IPS DF 4.7 (cell line): ENCODE measurements around the gene RPL7A.

Experiments
- DNase-seq: peaks from one replicate; pipeline ENCODE4 v3.0.0-alpha.2; 2013; ENCODE audit warnings: low spot score; ENCODE audit errors: extremely low read depth

Gene RPL7A

GRCh38 chr9:133347515-133347984, 468 bp upstream of the RPL7A start:
- no peak for DNase-seq

DNA sequence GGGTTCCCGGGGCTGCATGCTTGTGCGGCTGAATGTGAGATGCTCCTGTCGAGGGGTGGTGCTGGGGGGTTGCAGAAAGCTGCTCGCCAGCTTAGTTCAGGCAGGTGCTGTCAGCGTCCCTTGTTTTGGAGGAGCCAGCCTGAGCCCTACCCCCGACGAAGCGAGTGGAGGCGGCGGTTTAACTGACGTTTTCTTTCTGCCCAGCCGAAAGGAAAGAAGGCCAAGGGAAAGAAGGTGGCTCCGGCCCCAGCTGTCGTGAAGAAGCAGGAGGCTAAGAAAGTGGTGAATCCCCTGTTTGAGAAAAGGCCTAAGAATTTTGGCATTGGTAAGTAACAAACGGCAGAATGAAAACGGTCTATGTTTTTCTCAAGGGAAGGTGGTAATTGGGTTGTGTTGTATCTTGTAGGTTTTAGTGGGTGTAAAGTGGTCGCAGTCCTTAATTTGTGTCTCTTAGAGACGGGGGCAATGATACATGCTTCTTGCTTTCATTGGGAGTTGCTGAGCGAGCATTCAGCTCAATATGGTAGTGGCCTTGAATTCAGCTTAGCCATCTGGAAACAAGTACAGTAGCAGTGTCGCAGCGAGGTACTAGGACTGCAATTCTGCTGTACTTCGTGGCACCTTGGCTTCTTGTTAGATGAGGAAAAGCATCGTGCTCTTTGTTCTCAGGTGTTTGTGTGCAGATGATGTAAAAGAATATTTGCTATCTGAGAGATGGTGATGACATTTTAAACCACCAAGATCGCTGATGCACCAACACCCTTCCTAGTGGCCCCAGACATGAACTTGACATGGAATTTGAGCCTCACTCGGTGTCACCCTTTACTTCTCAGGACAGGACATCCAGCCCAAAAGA, 928 bp downstream of the RPL7A start:
- no peak for DNase-seq

DNA sequence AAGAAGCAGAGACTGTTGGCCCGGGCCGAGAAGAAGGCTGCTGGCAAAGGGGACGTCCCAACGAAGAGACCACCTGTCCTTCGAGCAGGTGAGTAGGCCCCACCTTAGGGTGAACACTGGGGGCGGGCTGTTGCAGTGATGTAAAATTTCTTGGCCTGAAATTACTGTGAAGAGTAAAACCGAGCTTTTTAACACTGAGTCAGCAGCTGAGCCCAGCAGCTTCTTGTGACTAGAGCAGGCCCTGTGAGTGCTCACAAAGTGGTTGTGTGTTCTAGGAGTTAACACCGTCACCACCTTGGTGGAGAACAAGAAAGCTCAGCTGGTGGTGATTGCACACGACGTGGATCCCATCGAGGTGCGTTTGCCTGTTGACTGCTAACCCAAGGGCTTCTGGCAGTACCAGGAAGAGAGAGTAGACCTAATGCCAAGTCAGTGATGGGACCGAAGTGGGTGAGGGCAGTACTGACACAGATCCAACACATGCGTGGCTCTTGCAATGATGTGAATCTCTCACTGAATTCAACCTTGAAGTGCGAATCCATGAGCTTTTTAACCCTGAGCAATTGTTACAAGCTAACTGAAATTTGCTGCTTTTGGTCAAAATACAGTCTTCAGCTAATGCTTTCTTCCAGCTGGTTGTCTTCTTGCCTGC, 2.1 kb downstream of the RPL7A start:
- DNase-seq = no peak

DNA sequence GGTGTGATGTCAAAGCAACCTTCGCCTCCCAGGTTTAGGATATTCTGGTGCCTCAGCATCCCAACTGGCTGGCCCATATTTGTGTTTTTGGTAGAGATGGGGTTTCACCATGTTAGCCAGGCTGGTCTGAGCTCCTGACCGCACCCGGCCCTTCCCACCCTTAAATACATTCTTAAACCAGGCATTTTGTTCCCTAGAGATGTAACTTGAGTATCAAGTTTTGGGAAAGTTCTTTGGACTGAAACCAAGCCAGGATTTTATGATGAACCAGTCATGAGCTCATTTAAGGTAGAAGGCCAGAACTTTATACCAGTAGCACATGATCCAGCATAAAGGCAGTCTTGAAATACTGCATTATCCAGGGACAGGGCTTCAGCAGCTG, 3.5 kb downstream of the RPL7A start:
- no peak for DNase-seq

DNA sequence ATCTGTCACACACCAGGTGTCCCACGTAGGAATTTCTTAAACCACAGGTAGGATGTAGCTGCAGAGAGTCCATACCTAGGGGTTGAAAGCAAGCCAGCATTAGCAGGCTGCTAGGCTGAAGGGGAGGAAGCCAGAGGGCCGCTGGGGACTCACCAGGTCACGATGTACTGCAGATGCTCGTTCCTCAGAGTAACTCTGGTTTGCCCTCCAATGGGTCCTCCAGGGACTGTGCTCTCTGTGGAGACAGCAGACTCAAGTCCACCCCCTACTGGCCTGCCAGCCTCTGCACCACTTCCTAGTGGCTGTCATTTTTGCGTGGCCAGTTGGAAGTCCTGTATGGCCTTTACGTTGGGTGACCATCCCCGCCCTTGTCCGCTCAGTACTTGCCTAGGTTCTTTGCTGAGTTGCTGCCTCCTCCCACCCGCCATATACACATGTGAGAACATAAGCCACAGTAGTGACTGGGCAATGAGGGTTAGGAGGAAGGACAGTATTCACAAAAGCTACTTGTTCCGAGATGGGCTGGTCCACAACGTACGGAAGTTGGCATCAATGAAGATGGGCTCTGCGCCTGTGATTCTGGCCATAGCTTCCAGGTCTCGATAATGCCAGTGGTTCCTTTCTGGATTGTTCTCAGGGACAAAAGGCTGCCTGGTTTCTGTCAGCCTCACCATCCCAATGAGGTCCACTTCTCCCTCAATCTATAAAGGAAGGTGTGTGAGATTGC, 4.1 kb downstream of the RPL7A start:
- no peak for DNase-seq

DNA sequence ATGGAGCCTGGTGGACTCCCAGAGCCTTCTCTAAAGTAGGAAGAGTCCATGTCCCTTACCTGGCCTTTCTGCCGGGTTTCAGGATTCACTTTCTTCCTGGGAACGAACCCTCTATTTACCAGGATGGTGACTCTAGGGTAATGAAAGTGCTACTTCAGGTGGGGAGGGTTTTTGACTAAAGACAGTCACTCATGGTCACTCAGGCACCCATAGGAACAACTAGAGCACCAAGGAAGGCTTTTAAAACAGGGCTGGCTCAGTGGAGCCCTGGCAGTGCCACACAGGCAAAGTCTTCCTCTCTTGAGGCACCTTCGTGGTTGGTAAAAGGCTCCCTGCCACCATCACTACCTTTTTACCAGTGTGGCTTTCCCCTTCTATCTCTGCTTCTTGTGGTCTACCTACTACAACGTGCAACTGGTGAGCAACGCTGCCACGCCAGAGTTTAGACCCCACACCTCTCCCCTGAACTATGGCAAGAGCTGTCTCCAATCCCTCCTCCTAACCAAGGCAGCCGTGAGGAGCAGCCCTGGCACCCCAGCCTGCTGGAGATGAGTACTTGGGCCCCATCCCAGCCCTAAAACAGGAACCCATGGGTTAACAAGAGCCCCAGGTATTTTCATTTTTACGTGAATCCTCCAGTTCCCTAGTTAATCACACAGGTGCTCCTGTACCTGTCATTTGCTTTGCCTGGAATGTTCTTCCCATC, 4.8 kb downstream of the RPL7A start:
- DNase-seq = no peak

DNA sequence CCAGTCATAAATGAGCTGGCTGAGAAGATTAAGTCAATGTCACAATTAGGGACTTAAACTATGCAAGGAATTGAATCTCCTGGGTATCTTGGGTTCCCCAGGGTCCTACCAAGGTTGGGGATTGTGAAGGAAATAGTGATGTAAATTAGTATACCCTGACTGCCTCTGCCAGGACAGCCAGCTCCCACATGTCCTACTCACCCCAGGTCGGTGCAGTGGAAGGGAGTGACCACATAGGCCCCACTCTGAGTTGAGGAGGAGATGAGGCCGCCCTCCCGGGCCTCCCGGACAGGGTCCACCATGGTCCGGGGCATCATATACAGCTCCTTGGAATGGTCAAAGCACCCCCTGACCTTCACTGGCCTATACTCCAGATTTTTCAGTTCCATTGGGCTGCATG, 5.5 kb downstream of the RPL7A start:
- no peak for DNase-seq

GRCh38 chr9:133354766-133355165, 6.7 kb downstream of the RPL7A start:
- no peak for DNase-seq

DNA sequence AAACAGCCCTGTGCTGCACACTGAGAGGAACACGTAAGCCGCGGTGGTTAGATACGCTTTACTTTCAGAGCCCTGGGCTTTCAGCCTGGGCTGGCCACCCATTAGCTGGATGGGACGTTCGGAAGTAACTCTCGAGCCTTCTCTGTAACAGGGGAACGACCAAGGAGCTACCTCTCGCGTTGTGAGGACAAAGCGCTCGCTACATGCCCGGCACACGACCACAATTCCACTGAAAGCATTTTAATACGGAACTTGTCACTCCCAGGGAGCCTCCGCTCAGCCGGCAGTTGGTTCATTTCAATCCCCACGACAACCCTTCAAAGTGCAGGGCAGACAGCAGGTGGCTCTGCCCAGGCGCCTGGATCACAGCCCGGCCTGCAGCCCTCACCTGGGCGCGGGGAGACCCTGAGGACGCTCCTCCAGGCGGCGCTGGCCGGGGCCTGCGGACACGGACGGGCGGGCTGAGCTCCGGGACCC, 7.9 kb downstream of the RPL7A start:
- DNase-seq = no peak

DNA sequence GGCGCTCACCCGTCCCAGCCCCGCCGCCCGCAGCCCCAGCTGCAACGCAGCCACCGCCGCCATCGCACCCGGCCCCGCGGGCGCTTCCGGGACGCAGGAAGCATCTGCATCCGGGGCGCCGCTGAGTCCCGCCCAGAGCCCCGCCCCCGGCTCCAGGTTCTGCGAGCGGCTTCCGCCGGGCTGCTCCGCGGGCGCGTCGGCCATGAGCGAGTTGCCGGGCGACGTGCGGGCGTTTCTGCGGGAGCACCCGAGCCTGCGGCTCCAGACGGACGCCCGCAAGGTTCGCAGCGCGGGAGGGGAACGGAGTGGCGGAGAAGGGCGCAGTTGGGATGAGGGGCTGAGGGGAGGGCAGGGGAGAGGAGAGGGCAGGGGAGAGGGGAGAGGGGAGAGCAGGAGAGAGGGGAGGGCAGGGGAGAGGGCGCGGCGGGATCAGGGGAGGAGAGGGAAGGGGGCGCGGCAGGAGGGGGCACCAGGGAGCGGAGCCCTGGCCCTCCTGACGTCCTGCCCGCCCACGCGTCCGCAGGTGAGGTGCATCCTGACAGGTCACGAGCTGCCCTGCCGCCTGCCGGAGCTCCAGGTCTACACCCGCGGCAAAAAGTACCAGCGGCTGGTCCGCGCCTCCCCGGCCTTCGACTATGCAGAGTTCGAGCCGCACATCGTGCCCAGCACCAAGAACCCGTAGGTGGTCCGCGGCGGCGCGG, 8.5 kb downstream of the RPL7A start, which contains the start of the genes SURF1 and SURF2:
SURF1 (minus strand) TSS at position 97 of the 701 bp plus-strand sequence; CDS start at position 63, 34 bp downstream.
SURF2 (plus strand) TSS at position 160 of the 701 bp plus-strand sequence; CDS start at position 203, 43 bp downstream.
- no peak for DNase-seq

- DNase-seq = no peak
These were observed 9.6 kb downstream of the RPL7A start for GRCh38 chr9:133357656-133358055.

GRCh38 chr9:133359399-133360175, 11.6 kb downstream of the RPL7A start:
- DNase-seq = no peak

GRCh38 chr9:133360400-133361393, 12.7 kb downstream of the RPL7A start:
- no peak for DNase-seq

- no peak for DNase-seq
These were observed 13.6 kb downstream of the RPL7A start for GRCh38 chr9:133361507-133362092.

DNA sequence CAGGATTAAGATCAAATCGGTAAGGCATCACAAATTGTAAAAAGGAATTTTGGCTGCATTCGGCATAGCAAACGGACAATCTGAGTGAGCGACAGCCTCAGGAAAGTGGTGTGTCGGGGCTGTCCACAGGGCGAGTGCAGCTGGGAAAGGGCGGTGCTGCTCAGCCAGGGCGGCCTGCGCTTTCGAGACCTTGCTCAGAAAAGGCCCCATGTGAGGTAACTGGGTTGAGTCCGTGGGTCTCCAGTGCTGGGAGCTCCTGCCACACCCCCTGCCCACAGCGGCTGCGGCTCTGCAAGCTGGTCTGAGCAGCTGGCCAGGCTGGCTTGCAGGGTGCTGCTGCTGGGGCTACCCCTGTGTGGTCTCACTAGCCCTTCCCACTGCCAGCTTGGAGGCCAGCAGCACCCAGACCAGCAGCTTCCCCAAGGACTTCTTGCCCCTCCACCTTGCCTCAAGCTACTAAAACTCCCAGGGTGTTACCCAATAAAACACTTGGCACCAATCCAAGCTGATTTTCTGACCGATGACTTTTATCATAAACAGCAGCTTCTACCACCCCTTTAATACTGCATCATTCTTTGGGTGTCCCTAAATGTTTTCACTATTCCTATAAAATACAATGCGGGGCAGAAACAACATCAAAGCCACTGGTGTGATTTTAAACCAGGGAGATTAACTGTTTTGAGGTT, 14.5 kb downstream of the RPL7A start:
- DNase-seq = no peak

- no peak for DNase-seq
These were observed 18.4 kb downstream of the RPL7A start for GRCh38 chr9:133366435-133366834.

- DNase-seq = no peak
These were observed 19.2 kb downstream of the RPL7A start for GRCh38 chr9:133367221-133367620.
